SK-N-SH (cell line): Measurements from ENCODE around the gene HYCC2. TPM values are rescaled to one million over a fixed set of nuclear protein-coding genes. Genes with fewer than 3 reads are reported as not detected.
"Not testable (repeated sequence)": the region's sequence is repeated elsewhere in the genome, so short reads cannot be mapped to it uniquely, and the experiment has no call there.

Experiments
- CTCF ChIA-PET: fragments of 300-600, 350-600 bp; formaldehyde crosslinking; extraction: SDS; loops from one replicate; lab custom pipeline; 2021; lab: Yijun Ruan, JAX
- POLR2A ChIA-PET: fragments of 350-600 bp; sonication (Branson Sonifier 250); formaldehyde crosslinking; extraction: SDS; loops from one replicate; lab custom pipeline; 2020; ENCODE audit warnings: antibody characterized with exemption, inconsistent platforms; lab: Yijun Ruan, JAX
- DNase-seq: peaks from one replicate; pipeline ENCODE4 v3.0.0; 2012
- H2AFZ ChIP-seq: fragments of 200-600 bp; sonication (generic); 2 replicates; pipeline ENCODE4 v1.8.1; 2016; ENCODE audit warnings: antibody characterized with exemption, mild to moderate bottlenecking, low read depth
- H3F3A ChIP-seq: fragments of 200-600 bp; sonication (generic); replicated peaks from 2 replicates; pipeline ENCODE3; 2016; ENCODE audit warnings: antibody characterized with exemption, mild to moderate bottlenecking; ENCODE audit not compliant: insufficient read depth
- H3K27ac ChIP-seq, 2 experiments: fragments of 200-500 bp in 1 of 2; fragments of 200-600 bp in 1 of 2; sonication (Bioruptor generic) in 1 of 2; sonication (generic), shearing (Covaris generic) in 1 of 2; 2 replicates each; pipeline versions ENCODE4 v1.5.1 to v1.6.1; 2014 to 2016; ENCODE audit warnings: low read depth in 2 of 2, inconsistent platforms in 1 of 2, low read length in 1 of 2, mild to moderate bottlenecking in 1 of 2, mixed read lengths in 1 of 2
- H3K27me3 ChIP-seq: fragments of 200-600 bp; sonication (generic), shearing (Covaris generic); 2 replicates; pipeline ENCODE4 v1.6.1; 2016; ENCODE audit warnings: mixed run types; ENCODE audit not compliant: insufficient read depth
- H3K36me3 ChIP-seq, 2 experiments: fragments of 200-500 bp in 1 of 2; fragments of 200-600 bp in 1 of 2; sonication (Bioruptor generic) in 1 of 2; sonication (generic) in 1 of 2; replicated peaks in 1 of 2; 2 replicates each; pipeline versions ENCODE3 to v1.5.1; 2014 to 2016; ENCODE audit warnings: low read length in 1 of 2, mild to moderate bottlenecking in 1 of 2; ENCODE audit not compliant: insufficient read depth in 2 of 2, control insufficient read depth in 1 of 2
- H3K4me1 ChIP-seq, 2 experiments: fragments of 200-500 bp in 1 of 2; fragments of 200-600 bp in 1 of 2; sonication (Bioruptor generic) in 1 of 2; sonication (generic), shearing (Covaris generic) in 1 of 2; 2 replicates each; pipeline versions ENCODE4 v1.5.1 to v1.6.1; 2014 to 2016; ENCODE audit warnings: low read depth in 1 of 2, low read length in 1 of 2, mixed run types in 1 of 2; ENCODE audit not compliant: insufficient read depth in 2 of 2, control insufficient read depth in 1 of 2
- H3K4me2 ChIP-seq: fragments of 200-600 bp; sonication (generic), shearing (Covaris generic); 2 replicates; pipeline ENCODE4 v1.6.1; 2017; ENCODE audit warnings: mixed run types
- H3K4me3 ChIP-seq, 2 experiments: fragments of 200-500 bp in 1 of 2; fragments of 200-600 bp in 1 of 2; sonication (Bioruptor generic) in 1 of 2; sonication (generic), shearing (Covaris generic) in 1 of 2; 2 replicates each; pipeline versions ENCODE4 v1.5.1 to v1.8.1; 2014 to 2016; ENCODE audit warnings: low read depth in 2 of 2, inconsistent platforms in 1 of 2, low read length in 1 of 2, mild to moderate bottlenecking in 1 of 2, mixed read lengths in 1 of 2, moderate library complexity in 1 of 2
- H3K79me2 ChIP-seq: fragments of 200-600 bp; sonication (generic); 2 replicates; pipeline ENCODE4 v1.8.1; 2017; ENCODE audit warnings: mild to moderate bottlenecking; ENCODE audit not compliant: insufficient read depth
- H3K9ac ChIP-seq: fragments of 200-600 bp; sonication (generic); 2 replicates; pipeline ENCODE4 v1.6.1; 2017; ENCODE audit warnings: mixed run types
- H3K9me2 ChIP-seq: fragments of 200-600 bp; sonication (generic); 2 replicates; pipeline ENCODE4 v1.6.1; 2017; ENCODE audit warnings: mixed run types
- H3K9me3 ChIP-seq: fragments of 200-600 bp; sonication (generic); 2 replicates; pipeline ENCODE4 v1.6.1; 2017; ENCODE audit warnings: mixed run types, mild to moderate bottlenecking, moderate library complexity
- H4K20me1 ChIP-seq: fragments of 200-600 bp; sonication (generic); 2 replicates; pipeline ENCODE4 v1.6.1; 2017; ENCODE audit warnings: mild to moderate bottlenecking, mixed run types; ENCODE audit not compliant: insufficient read depth
- CTCF ChIP-seq: fragments of 200-600 bp; sonication (generic); IDR thresholded peaks from 2 replicates; pipeline ENCODE4 v1.6.1; 2017; ENCODE audit warnings: antibody characterized with exemption, mild to moderate bottlenecking, moderate library complexity
- FOXM1 ChIP-seq: IDR thresholded peaks from 2 replicates; pipeline ENCODE4 v1.4.0; 2012; ENCODE audit warnings: low read depth, mild to moderate bottlenecking
- GABPA ChIP-seq: IDR thresholded peaks from 2 replicates; pipeline ENCODE4 v1.4.0; 2012; ENCODE audit warnings: low read depth, mild to moderate bottlenecking
- GATA2 ChIP-seq: sonication (generic); formaldehyde crosslinking; IDR thresholded peaks from 2 replicates; pipeline ENCODE4 v1.5.0; 2020; ENCODE audit warnings: mild to moderate bottlenecking, missing genetic modification reagents
- MAX ChIP-seq: IDR thresholded peaks from 2 replicates; pipeline ENCODE4 v1.4.0; 2012; ENCODE audit warnings: low read depth
- MEF2A ChIP-seq: IDR thresholded peaks from 2 replicates; pipeline ENCODE4 v1.4.0; 2012; ENCODE audit warnings: low read depth, borderline replicate concordance
- MXI1 ChIP-seq: IDR thresholded peaks from 2 replicates; pipeline ENCODE4 v1.6.1; 2012; ENCODE audit warnings: mild to moderate bottlenecking, low read depth, low read length, improper control_type of control experiment
- POLR2AphosphoS5 ChIP-seq: IDR thresholded peaks from 2 replicates; pipeline ENCODE4 v1.6.1; 2012; ENCODE audit warnings: low read depth, low read length
- RAD21 ChIP-seq: IDR thresholded peaks from 2 replicates; pipeline ENCODE4 v1.6.1; 2012; ENCODE audit warnings: mild to moderate bottlenecking, low read length
- RCOR1 ChIP-seq: fragments of 150-350 bp; IDR thresholded peaks from 2 replicates; pipeline ENCODE4 v1.6.1; 2017; ENCODE audit warnings: antibody characterized with exemption, low read length
- REST ChIP-seq: IDR thresholded peaks from 2 replicates; pipeline ENCODE4 v1.6.1; 2012; ENCODE audit warnings: mild to moderate bottlenecking, low read depth, low read length, moderate library complexity
- SMC3 ChIP-seq: IDR thresholded peaks from 2 replicates; pipeline ENCODE4 v1.6.1; 2012; ENCODE audit warnings: low read depth, low read length, improper control_type of control experiment
- TAF1 ChIP-seq: IDR thresholded peaks from 2 replicates; pipeline ENCODE4 v1.6.1; 2012; ENCODE audit warnings: low read depth, mild to moderate bottlenecking, low read length, moderate library complexity, borderline replicate concordance
- TCF12 ChIP-seq: IDR thresholded peaks from 2 replicates; pipeline ENCODE4 v1.4.0; 2012
- TEAD4 ChIP-seq: IDR thresholded peaks from 2 replicates; pipeline ENCODE4 v1.4.0; 2012; ENCODE audit warnings: mild to moderate bottlenecking, borderline replicate concordance; ENCODE audit not compliant: insufficient read depth
- USF1 ChIP-seq: IDR thresholded peaks from 2 replicates; pipeline ENCODE4 v1.4.0; 2012; ENCODE audit warnings: low read depth, borderline replicate concordance
- USF2 ChIP-seq: fragments of 150-350 bp; IDR thresholded peaks from 2 replicates; pipeline ENCODE4 v1.6.1; 2017; ENCODE audit warnings: antibody characterized with exemption, low read length, low read depth, borderline replicate concordance
- WGBS: methylation state at CpG from one replicate; pipeline ENCODE4 v1.1.6; 2017; ENCODE audit warnings: low lambda C conversion rate; 5-methylcytosine and 5-hydroxymethylcytosine counted together
- polyA plus RNA-seq, 3 experiments: library from polyadenylated mRNA; depleted of rRNA; stranded (reverse); fragments of >200 nt; gene quantifications; 2 replicates each; pipeline ENCODE4 v1.2.3, GENCODE V29; 2012

The HYCC2 gene
- polyA plus RNA-seq, 1 of the 3 experiments (the other 2 are of a cell fraction): 1.2 TPM

GRCh38 chr2:201046881-201047280, 24.6 kb downstream of the HYCC2 start:
- 92% methylated on average over 2 of the region's 2 CpGs for WGBS
- 0 out of 2 replicates have a peak, but pooled peaks cover 4% of the 10 kb centered on the region for H4K20me1 ChIP-seq
- H2AFZ ChIP-seq: no peak overlapping the region
- no peaks in the 10 kb centered on the region for H3K27me3 ChIP-seq
- H3K4me1 ChIP-seq: no peaks in the 10 kb centered on the region; a peak in 1 of 4 replicates
- no peaks in the 10 kb centered on the region for H3F3A ChIP-seq
- no peak for DNase-seq
- H3K9me2 ChIP-seq: no peaks in the 10 kb centered on the region
- H3K4me2 ChIP-seq: no peak overlapping the region
- CTCF ChIA-PET: no interaction called here
- no peak overlapping the region for H3K9ac ChIP-seq
- H3K4me3 ChIP-seq: no peak overlapping the region
- peaks cover 72% of the 10 kb centered on the region for H3K79me2 ChIP-seq
- H3K27ac ChIP-seq: no peak overlapping the region
- 0 out of 2 replicates have a peak, but pooled peaks cover 8% of the 10 kb centered on the region for H3K9me3 ChIP-seq
- peaks cover 2 to 35% of the 10 kb centered on the region in 2 experiments for H3K36me3 ChIP-seq
- POLR2A ChIA-PET: no interaction called here
- TF ChIP-seq MEF2A: no peak
- no peak for TF ChIP-seq MAX
- TF ChIP-seq GABPA: no peak
- TF ChIP-seq GATA2 (CRISPR knock-in tag): no peak
- TF ChIP-seq REST: no peak
- no peak for TF ChIP-seq FOXM1
- TF ChIP-seq POLR2AphosphoS5: no peak
- no peak for TF ChIP-seq MXI1
- TF ChIP-seq USF1: no peak
- no peak for TF ChIP-seq SMC3
- no peak for TF ChIP-seq USF2
- no peak for TF ChIP-seq TEAD4
- TF ChIP-seq TAF1: no peak
- no peak for TF ChIP-seq RAD21
- no peak for TF ChIP-seq TCF12
- TF ChIP-seq CTCF: no peak
- TF ChIP-seq RCOR1: no peak

- CTCF ChIA-PET: not testable (repeated sequence)
These were observed 28.4 kb downstream of the HYCC2 start for GRCh38 chr2:201043050-201043449.

GRCh38 chr2:201042451-201042850, 29.0 kb downstream of the HYCC2 start:
- POLR2A ChIA-PET, H3K27ac ChIP-seq, DNase-seq, H3K9me2 ChIP-seq, H3F3A ChIP-seq, H3K4me2 ChIP-seq, H3K4me3 ChIP-seq, H3K4me1 ChIP-seq, H3K27me3 ChIP-seq, H3K9ac ChIP-seq, H2AFZ ChIP-seq, H3K9me3 ChIP-seq, CTCF ChIA-PET, H4K20me1 ChIP-seq: not testable (repeated sequence)
- peaks cover 62% of the 10 kb centered on the region for H3K79me2 ChIP-seq
- 92% methylated on average over 11 of the region's 36 CpGs for WGBS
- peaks cover 2 to 14% of the 10 kb centered on the region in 2 experiments for H3K36me3 ChIP-seq

More at GRCh38 chr2:201043050-201043449, 28.4 kb downstream of the HYCC2 start:
- H3K27me3 ChIP-seq, H3K4me1 ChIP-seq, H2AFZ ChIP-seq, H3K9ac ChIP-seq, H3K9me2 ChIP-seq, H4K20me1 ChIP-seq, H3K27ac ChIP-seq, POLR2A ChIA-PET, H3K4me3 ChIP-seq, DNase-seq, H3K4me2 ChIP-seq, H3K9me3 ChIP-seq, H3F3A ChIP-seq: not testable (repeated sequence)
- Histone ChIP-seq H3K79me2 (peaks cover 62% of the 10 kb centered on the region), H3K36me3 (peaks cover 2 to 20% of the 10 kb centered on the region in 2 experiments)
- 77% methylated on average over 5 of the region's 5 CpGs for WGBS
